A673 (cell line): Measurements from ENCODE around the gene ZNF431.

Experiments used
- CTCF ChIP-seq: fragments of 300-800, 200-600 bp; sonication (generic); conservative IDR thresholded peaks from 2 replicates; pipeline ENCODE4 v1.5.1; 2017; ENCODE audit warnings: low read depth, mild to moderate bottlenecking, antibody characterized with exemption, low read length, moderate library complexity, mixed read lengths
- EZH2 ChIP-seq: fragments of 200-600 bp; sonication (generic); IDR thresholded peaks from 2 replicates; pipeline ENCODE4 v1.6.1; 2017; ENCODE audit warnings: borderline replicate concordance, low read depth, mild to moderate bottlenecking, mixed read lengths, antibody characterized with exemption, low read length; ENCODE audit not compliant: poor library complexity, severe bottlenecking

- TF ChIP-seq EZH2 (no peak), CTCF (no peak)
These were observed 8.2 kb upstream of the ZNF431 start for GRCh38 chr19:21133633-21134032.
